H1 (cell line): ENCODE measurements around the gene CFC1B. TPM values are rescaled to one million over a fixed set of nuclear protein-coding genes. Genes with fewer than 3 reads are reported as not detected.

Experiments used
- polyA plus RNA-seq, 7 experiments: library from polyadenylated mRNA; depleted of rRNA in 3 of 7; stranded (reverse) in 5 of 7; unstranded in 2 of 7; fragments of >200 nt in 5 of 7; fragments of 200-250 nt in 2 of 7; gene quantifications; 1 replicate in 5 of 7; 2 replicates in 1 of 7; 4 replicates in 1 of 7; pipeline versions ENCODE4 v1.2.1 to v1.2.3, GENCODE V29; 2011 to 2013; ENCODE audit warnings: missing spikeins in 2 of 7, mixed read lengths in 2 of 7
- small RNA-seq: library from polyadenylated mRNA; stranded (forward); fragments of <200 nt; extraction: miRNeasy Mini kit (QIAGEN cat#:217004); gene quantifications from one replicate; pipeline ENCODE3, GENCODE V24; 2013; ENCODE audit not compliant: insufficient read depth
- total RNA-seq: library from RNA; stranded (reverse); fragmentation: NEBNext Ultra II Directional; extraction: Animal tissue kit (Norgen Biotek cat#: 25700); gene quantifications from 2 replicates; pipeline ENCODE4 v1.2.1, GENCODE V29; 2021

The CFC1B gene
- total and polyA plus RNA-seq, 2 of the 8 experiments (the other 6 are each of a cell fraction or from before 2014, with no cell fraction given) = 0.11 TPM; not detected in 1

Small RNA genes within 50 kb of the gene (small RNA-seq; reads per million reads assigned to genes)
- gene RF00017 (not detected), gene RNU6-473P (not detected)

Other genes with a start within 250 kb of the CFC1B start
- 93.7 and 96.8 TPM in 2 replicates for gene IMP4, start 178.3 kb upstream of the CFC1B start, total RNA-seq
- 194 and 247 TPM in 2 replicates for gene IMP4, start 178.3 kb upstream of the CFC1B start, polyA plus RNA-seq (2011; rRNA removed)
- 13.1 and 14.7 TPM in 2 replicates for gene PTPN18, start 165.2 kb upstream of the CFC1B start, total RNA-seq
- 13.2 and 15.6 TPM in 2 replicates for gene PTPN18, start 165.2 kb upstream of the CFC1B start, polyA plus RNA-seq (2011; rRNA removed)
- 0.19 and 0.20 TPM in 2 replicates for gene POTEI, start 11.9 kb upstream of the CFC1B start, total RNA-seq
- 0.19 and 0.20 TPM in 2 replicates for gene POTEI, start 11.9 kb upstream of the CFC1B start, polyA plus RNA-seq (2011; rRNA removed)
- gene CFC1, start 78.4 kb downstream of the CFC1B start, total RNA-seq = 0.31 TPM in 1 of 2 replicates, not detected in the other
- gene CFC1, start 78.4 kb downstream of the CFC1B start, polyA plus RNA-seq (2011; rRNA removed) = 0.14 and 0.49 TPM in 2 replicates
- gene POTEJ, start 90.2 kb downstream of the CFC1B start, total RNA-seq = not detected in 2 replicates
- 0.08 TPM in 1 of 2 replicates, not detected in the other for gene POTEJ, start 90.2 kb downstream of the CFC1B start, polyA plus RNA-seq (2011; rRNA removed)
- gene GPR148, start 207.8 kb downstream of the CFC1B start, total RNA-seq = not detected in 2 replicates
- 0.05 TPM in 1 of 2 replicates, not detected in the other for gene GPR148, start 207.8 kb downstream of the CFC1B start, polyA plus RNA-seq (2011; rRNA removed)
- gene AMER3, start 234.3 kb downstream of the CFC1B start, total RNA-seq = 0.19 and 0.55 TPM in 2 replicates
- 0.15 and 0.17 TPM in 2 replicates for gene AMER3, start 234.3 kb downstream of the CFC1B start, polyA plus RNA-seq (2011; rRNA removed)